ENCODE data around the gene GINS2. TPM values are rescaled to one million over a fixed set of nuclear protein-coding genes. Genes with fewer than 3 reads are reported as not detected.

GINS2 gene
- total RNA-seq, 1 experiment from 2014 or later: 53.3 TPM

DNA sequence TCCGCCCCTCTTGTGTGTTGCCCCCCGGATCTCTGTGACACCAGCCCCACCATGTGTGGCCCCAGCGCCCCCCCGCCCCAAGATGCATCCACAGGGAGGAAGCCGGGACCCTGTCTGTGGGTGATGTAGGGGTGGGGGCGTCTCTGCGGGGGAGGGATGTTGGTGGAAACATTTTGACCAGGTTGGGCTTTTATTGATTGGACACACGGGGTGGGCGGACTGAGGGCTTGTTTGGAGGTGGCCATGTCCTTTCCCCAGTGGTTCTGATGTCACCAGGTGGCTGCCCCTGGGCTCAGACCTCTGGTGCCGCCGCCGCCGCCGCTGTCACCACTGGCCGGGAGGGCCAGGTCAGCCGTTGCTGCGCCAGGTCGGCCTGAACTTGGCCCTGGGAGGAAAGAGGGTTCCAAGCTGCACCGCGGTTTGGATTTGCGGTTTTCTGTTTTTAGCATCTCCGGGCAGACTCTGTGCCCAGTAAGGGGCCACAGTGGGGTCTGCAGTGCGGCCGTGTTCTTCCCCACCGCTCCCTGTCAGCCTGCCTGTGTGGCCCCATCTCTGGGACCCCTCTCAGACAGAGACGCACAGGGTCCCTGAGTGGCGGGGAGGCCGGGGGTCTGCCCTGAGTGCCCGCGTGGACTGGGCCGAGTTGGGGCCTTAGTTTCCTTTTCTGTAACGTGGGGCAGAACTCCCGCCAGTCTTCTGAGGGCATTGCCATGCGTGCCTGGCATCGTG is 55.9 kb downstream of the GINS2 start:
- intact Hi-C loops (cut with micrococcal nuclease): no loop called here
- no peak overlapping the region for H2AFZ ChIP-seq (ENCODE audit: low read depth, low read length, poor library complexity, severe bottlenecking)
- TF ChIP-seq JUND (IDR thresholded peaks at IDR 0.05): no peak
- TF ChIP-seq CEBPB (IDR thresholded peaks at IDR 0.05; ENCODE audit: low read depth): no peak
- no peak for TF ChIP-seq ZNF274 (IDR thresholded peaks at IDR 0.05; ENCODE audit: low read depth, low read length)
- TF ChIP-seq, protein P1, sequence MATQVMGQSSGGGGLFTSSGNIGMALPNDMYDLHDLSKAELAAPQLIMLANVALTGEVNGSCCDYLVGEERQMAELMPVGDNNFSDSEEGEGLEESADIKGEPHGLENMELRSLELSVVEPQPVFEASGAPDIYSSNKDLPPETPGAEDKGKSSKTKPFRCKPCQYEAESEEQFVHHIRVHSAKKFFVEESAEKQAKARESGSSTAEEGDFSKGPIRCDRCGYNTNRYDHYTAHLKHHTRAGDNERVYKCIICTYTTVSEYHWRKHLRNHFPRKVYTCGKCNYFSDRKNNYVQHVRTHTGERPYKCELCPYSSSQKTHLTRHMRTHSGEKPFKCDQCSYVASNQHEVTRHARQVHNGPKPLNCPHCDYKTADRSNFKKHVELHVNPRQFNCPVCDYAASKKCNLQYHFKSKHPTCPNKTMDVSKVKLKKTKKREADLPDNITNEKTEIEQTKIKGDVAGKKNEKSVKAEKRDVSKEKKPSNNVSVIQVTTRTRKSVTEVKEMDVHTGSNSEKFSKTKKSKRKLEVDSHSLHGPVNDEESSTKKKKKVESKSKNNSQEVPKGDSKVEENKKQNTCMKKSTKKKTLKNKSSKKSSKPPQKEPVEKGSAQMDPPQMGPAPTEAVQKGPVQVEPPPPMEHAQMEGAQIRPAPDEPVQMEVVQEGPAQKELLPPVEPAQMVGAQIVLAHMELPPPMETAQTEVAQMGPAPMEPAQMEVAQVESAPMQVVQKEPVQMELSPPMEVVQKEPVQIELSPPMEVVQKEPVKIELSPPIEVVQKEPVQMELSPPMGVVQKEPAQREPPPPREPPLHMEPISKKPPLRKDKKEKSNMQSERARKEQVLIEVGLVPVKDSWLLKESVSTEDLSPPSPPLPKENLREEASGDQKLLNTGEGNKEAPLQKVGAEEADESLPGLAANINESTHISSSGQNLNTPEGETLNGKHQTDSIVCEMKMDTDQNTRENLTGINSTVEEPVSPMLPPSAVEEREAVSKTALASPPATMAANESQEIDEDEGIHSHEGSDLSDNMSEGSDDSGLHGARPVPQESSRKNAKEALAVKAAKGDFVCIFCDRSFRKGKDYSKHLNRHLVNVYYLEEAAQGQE (IDR thresholded peaks at IDR 0.05; ENCODE audit: low read depth): no peak
- no peak for TF ChIP-seq SIN3A (IDR thresholded peaks at IDR 0.05; ENCODE audit: low read depth)
- no peak for TF ChIP-seq SRF (IDR thresholded peaks at IDR 0.05; ENCODE audit: low read depth)
- TF ChIP-seq RAD21 (IDR thresholded peaks at IDR 0.05; ENCODE audit: low read depth): no peak
- TF ChIP-seq EGR1 (IDR thresholded peaks at IDR 0.05; ENCODE audit: low read depth): no peak
- TF ChIP-seq, protein P2, sequence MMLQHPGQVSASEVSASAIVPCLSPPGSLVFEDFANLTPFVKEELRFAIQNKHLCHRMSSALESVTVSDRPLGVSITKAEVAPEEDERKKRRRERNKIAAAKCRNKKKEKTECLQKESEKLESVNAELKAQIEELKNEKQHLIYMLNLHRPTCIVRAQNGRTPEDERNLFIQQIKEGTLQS (IDR thresholded peaks at IDR 0.05): no peak
- no peak for TF ChIP-seq ZFX (IDR thresholded peaks at IDR 0.05)
- TF ChIP-seq FOSL1 (IDR thresholded peaks at IDR 0.05; ENCODE audit: low read depth): no peak
- TF ChIP-seq CBX3 (IDR thresholded peaks at IDR 0.05; ENCODE audit: low read depth): no peak
- TF ChIP-seq EZH2phosphoT487 (IDR thresholded peaks at IDR 0.05; ENCODE audit: borderline replicate concordance): no peak
- TF ChIP-seq, protein P3, sequence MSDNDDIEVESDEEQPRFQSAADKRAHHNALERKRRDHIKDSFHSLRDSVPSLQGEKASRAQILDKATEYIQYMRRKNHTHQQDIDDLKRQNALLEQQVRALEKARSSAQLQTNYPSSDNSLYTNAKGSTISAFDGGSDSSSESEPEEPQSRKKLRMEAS (IDR thresholded peaks at IDR 0.05): no peak
- H3K27ac ChIP-seq (ENCODE audit: low read depth, low read length): no peak overlapping the region
- peaks cover 14 to 18% of the 10 kb centered on the region in 2 experiments; a peak in 3 of 4 replicates for H3K9me3 ChIP-seq (ENCODE audit: control insufficient read depth in 1 of 2, insufficient read depth in 1 of 2, low read depth in 1 of 2, low read length in 2 of 2)
- peaks cover 5 to 16% of the 10 kb centered on the region in 2 experiments; a peak in 3 of 4 replicates for H3K4me1 ChIP-seq (ENCODE audit: control insufficient read depth in 1 of 2, insufficient read depth in 2 of 2, low read length in 2 of 2)
- DNase-seq (ENCODE audit: low read depth, low spot score): no peak
- H4K20me1 ChIP-seq (ENCODE audit: insufficient read depth): no peaks in the 10 kb centered on the region
- ChIA-PET RAD21 (ENCODE audit: low non-redundant PET in 1 of 2, low total read pairs in 2 of 2, uncharacterized antibody in 2 of 2, unreplicated experiment in 2 of 2) (no interaction called here), CTCF (interaction anchor here (0.9 kb wide), 1 partner anchor 17 kb away, joined by 3 read pairs; no protein-coding TSS in a partner anchor), POLR2A (no interaction called here)
- ATAC-seq: no peak
- no peak overlapping the region for H3K4me2 ChIP-seq (ENCODE audit: low read length)
- no peak overlapping the region for H3K4me3 ChIP-seq (replicated peaks in 1 of 2; ENCODE audit: low read depth in 1 of 2, low read length in 2 of 2)
- H3K36me3 ChIP-seq (ENCODE audit: control insufficient read depth in 1 of 2, insufficient read depth in 2 of 2, low read length in 2 of 2): peaks cover 0 to 3% of the 10 kb centered on the region in 2 experiments; a peak in 2 of 4 replicates
- peaks cover 54% of the 10 kb centered on the region for H3K79me2 ChIP-seq (ENCODE audit: insufficient read depth, low read length)
- no TSS peak for BruUV-seq (replicated peaks)
- H3K9ac ChIP-seq (ENCODE audit: low read length): no peak overlapping the region
- H3K9me2 ChIP-seq (ENCODE audit: insufficient read depth): no peaks in the 10 kb centered on the region
- no peaks in the 10 kb centered on the region for H3K27me3 ChIP-seq (ENCODE audit: insufficient read depth, low read length)
